GM18907 (cell line): ENCODE measurements around the gene TRAPPC2L.

Experiments
- ATAC-seq: cut with Tn5 transposase; IDR thresholded peaks from one replicate; pipeline ENCODE4 v1.9.1; 2021; ENCODE audit warnings: mild to moderate bottlenecking, moderate library complexity; ENCODE audit not compliant: unreplicated experiment

Gene TRAPPC2L

GRCh38 chr16:88837806-88838205 is 19.1 kb upstream of the TRAPPC2L start:
- ATAC-seq: no peak

DNA sequence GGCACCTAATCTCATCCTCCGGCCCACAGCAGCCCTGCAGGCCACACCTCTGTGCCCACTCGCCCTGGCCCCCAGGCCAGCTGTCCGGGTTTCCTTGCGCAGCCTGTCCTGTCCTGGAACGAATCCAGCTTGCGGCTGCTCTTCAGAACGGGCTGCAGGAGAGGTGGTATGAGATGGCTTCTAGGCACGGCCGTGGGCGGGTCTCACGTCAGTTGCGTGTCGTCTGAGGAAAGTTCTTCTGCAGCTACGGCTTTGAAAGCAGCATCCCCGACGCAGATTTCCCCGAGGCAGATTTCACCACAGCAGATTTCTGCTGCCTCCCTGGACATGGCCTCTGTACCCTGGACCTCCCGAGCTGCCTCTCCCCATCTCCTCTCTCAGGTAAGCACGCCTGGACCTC is 18.4 kb upstream of the TRAPPC2L start:
- ATAC-seq: no peak

- ATAC-seq: no peak
Measured at GRCh38 chr16:88839026-88839529, 17.8 kb upstream of the TRAPPC2L start.

- ATAC-seq: no peak
Measured at GRCh38 chr16:88839745-88840599, 17.0 kb upstream of the TRAPPC2L start.

DNA sequence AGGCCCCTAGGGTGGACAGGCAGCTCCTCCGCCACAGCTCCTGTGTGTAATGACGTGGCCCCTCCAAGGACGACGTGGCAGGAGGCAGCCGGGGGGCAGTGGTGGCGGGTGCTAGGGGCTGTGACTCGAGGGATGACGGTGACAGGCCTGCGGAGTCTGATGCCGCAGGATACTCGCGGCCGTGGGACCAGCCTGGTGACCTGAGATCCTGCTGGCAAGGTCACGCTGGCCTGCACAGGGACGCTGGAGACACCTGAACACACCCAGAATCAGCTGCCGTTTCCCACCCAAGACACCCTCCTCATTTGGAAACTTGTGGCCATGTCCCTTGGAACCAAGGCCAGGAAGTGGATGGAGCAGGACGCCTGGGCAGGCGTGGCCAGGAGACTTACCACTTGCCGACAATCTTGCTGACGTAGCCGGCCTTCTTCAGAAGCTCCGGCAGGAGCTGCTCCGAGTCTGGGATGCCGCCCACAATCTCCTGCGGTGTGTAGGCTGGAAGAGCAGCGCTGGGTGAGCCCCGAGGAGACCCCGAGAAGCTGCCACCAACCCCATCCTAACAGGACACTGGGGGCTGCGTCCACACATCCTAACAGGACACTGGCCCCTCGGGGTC is 16.2 kb upstream of the TRAPPC2L start:
- no peak for ATAC-seq

GRCh38 chr16:88841521-88842307 is 15.2 kb upstream of the TRAPPC2L start:
- ATAC-seq: no peak

DNA sequence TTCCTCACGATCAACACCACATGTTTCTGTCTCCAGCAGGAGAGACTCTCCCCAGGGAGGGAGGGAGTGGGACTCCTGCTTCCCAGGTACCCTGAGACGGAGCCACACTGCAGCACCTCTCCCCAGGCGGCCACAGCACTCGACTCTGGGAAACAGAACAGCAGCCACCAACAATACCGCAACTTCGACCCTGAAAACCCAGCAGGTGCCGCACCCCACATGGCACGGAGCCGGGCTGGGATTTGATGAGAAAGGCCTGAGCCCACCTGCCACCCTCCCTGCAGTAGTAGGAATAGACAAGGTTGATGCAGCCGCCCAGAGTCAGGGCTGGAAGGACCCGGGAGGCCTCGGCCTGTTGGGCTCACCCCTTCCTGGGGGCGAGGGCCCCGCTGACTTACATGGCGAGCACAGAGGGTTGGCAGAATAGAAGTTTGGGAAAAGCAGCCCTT is 14.6 kb upstream of the TRAPPC2L start:
- no peak for ATAC-seq

DNA sequence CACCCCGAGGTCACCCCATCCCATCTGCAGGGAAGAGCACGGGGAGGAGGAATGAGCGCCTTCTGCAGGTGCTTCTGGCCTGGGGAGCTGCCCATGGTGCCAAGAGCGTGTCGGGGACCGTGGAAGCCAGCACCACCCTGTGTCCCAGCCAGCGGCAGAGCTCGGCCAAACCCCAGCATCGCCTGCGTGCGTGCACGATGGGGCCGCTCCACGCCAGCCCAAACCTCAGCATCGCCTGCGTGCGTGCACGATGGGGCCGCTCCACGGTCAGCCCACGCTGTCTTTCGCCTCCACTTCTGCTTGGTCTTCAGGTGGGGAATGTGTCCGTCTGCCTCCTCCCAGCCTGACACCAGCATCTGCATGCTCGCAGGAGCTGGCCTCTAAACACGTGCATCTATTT is 14.1 kb upstream of the TRAPPC2L start:
- ATAC-seq: no peak

- ATAC-seq: no peak
Measured at GRCh38 chr16:88843256-88843655, 13.7 kb upstream of the TRAPPC2L start.

- ATAC-seq: no peak
Measured at GRCh38 chr16:88844419-88845036, 12.4 kb upstream of the TRAPPC2L start.

GRCh38 chr16:88846088-88846487 is 10.8 kb upstream of the TRAPPC2L start:
- ATAC-seq: no peak

DNA sequence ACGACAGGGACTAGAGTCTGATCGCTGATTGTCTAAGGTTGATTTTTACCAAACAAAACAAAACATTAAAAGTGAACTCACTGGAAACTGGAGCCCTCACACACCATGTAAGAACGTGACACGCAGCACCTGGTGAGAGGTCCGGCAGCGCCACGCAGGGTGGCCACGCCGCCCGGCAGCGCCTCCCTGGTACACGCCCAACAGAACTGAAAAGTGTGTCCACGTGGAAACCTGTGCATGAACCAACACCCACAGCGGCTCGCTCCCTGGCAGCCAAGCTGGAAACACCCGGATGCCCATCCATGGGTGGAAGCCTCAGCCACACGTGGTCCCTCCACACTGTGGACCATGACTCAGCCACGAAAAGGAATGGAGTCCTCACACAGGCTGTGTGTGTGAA is 9.3 kb upstream of the TRAPPC2L start:
- ATAC-seq: no peak

GRCh38 chr16:88848557-88848956 is 8.4 kb upstream of the TRAPPC2L start:
- no peak for ATAC-seq

DNA sequence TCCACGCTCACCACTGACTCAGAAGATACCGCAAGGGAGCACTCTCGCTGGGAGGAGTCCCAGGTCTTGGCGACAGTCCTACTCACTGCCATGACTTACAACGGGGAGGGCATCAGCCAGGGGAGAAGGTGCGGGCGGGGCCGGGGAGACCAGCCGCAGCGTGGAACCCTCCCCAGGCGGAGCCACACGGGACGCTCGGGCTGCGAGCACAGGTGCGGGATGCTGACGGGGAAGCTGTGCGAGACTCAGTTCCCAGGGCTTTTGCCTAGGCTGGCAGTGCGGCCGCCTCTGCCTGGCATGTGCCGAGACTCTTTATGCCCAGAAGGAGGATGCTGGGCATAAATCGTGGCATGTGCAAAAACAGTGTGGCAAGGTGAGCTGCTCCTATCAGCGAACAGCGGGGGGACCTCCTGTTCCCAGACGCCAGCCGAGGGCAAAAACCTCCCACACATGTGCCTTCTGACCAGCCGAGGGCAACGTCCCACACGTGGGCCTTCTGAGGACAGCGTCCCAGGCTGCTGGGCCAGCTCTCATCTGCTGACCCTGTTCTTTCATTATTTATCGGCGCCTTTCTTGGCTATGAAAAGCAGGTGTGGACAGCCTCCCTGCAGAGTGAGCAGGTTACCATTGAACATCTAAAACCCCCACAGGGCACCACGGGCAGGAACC is 6.3 kb upstream of the TRAPPC2L start:
- no peak for ATAC-seq

GRCh38 chr16:88851616-88852015 is 5.3 kb upstream of the TRAPPC2L start:
- no peak for ATAC-seq

- no peak for ATAC-seq
Measured at GRCh38 chr16:88853325-88853941, 3.5 kb upstream of the TRAPPC2L start.

DNA sequence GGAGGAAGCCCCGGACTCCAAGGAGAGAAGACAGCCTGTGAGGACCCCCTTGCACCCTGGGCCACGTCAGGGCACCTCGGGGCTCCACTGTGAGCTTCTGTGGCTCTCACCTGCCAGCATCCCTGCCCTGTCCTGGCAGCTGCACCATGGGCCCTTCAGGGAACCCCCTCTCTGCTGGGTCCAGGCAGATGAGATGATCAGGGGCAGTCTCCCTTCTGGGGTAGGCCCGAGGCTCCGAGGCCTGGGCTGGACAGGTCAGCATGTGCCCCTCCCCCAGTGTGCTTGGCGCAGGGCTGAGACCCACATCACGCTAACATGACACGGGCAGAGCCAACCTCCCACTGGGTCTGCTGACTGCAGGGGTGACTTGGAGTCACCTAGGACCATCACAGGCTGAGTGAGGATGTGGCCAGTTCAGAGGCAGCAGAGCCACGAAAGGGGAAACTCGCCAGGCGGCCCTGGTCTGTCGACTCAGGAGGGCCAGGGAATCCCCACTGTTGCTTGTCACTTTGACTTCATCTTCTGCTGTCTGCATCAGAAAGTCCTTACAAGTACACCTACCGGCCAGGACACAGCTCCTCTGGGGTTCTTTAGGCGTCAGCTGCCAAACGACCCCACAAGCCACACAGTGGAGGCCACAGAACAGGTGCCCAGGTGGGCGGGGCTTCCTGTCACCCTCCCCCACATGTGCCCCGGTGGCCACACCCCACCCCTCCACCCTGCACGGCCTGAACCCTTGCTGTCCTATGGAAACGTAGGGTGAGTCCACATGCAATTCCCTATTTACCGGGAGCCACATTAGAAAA is 2.4 kb upstream of the TRAPPC2L start:
- no peak for ATAC-seq

DNA sequence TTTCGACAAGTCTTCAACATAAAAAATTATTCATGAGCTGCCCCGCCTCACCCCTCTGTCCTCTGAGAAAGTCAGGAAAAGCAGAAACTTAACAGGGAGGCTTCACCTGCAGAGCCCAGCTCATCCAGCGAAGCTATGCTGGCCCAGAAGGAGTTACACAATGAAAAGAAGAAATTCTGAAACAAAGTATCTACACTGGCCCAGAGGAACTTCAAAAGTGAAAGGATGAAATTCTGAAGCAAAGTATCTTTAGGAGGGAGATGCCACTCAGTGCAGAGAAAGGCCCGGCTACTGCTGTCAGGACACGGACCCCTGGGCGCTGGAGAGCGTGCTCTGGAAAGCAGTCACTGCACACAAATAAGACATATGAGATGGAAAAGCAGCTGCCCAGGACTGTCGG is 1.8 kb upstream of the TRAPPC2L start:
- no peak for ATAC-seq

GRCh38 chr16:88855736-88856121 is 1.2 kb upstream of the TRAPPC2L start:
- ATAC-seq: no peak
